Hepatocyte (in vitro differentiated cells): ENCODE measurements around the gene EXOC6. TPM values are rescaled to one million over a fixed set of nuclear protein-coding genes. Genes with fewer than 3 reads are reported as not detected.
A peak's percentile ranks its signal among the peaks of the same experiment; 100 is the strongest.

Source experiments
- DNase-seq: peaks from one replicate; pipeline ENCODE4 v3.0.0-alpha.2; 2016; ENCODE audit warnings: low spot score
- H2AFZ ChIP-seq: fragments of 200-600 bp; sonication (generic); 2 replicates; pipeline ENCODE4 v1.6.0; 2016; ENCODE audit warnings: antibody characterized with exemption, mild to moderate bottlenecking
- H3K27ac ChIP-seq: fragments of 200-600 bp; sonication (generic); 2 replicates; pipeline ENCODE4 v1.5.1; 2016; ENCODE audit warnings: mild to moderate bottlenecking
- H3K27me3 ChIP-seq: fragments of 200-600 bp; sonication (generic); 2 replicates; pipeline ENCODE4 v1.6.1; 2016
- H3K36me3 ChIP-seq: fragments of 200-600 bp; sonication (generic); replicated peaks from 2 replicates; pipeline ENCODE4 v1.5.1; 2016; ENCODE audit warnings: low read depth; ENCODE audit not compliant: insufficient read depth
- H3K4me1 ChIP-seq: fragments of 200-600 bp; sonication (generic); 2 replicates; pipeline ENCODE4 v1.5.1; 2016; ENCODE audit warnings: mild to moderate bottlenecking, moderate library complexity; ENCODE audit not compliant: insufficient read depth
- H3K4me2 ChIP-seq: fragments of 200-600 bp; sonication (generic); 2 replicates; pipeline ENCODE4 v1.6.0; 2016
- H3K4me3 ChIP-seq: fragments of 200-600 bp; sonication (generic); 2 replicates; pipeline ENCODE4 v1.5.1; 2016; ENCODE audit warnings: mild to moderate bottlenecking
- H3K79me2 ChIP-seq: fragments of 200-600 bp; sonication (generic); 2 replicates; pipeline ENCODE4 v1.6.0; 2017; ENCODE audit warnings: mild to moderate bottlenecking
- H3K9me2 ChIP-seq: fragments of 200-600 bp; sonication (generic); replicated peaks from 2 replicates; pipeline ENCODE4 v1.6.0; 2017; ENCODE audit warnings: mild to moderate bottlenecking; ENCODE audit not compliant: insufficient read depth
- H3K9me3 ChIP-seq: fragments of 200-600 bp; sonication (generic); 2 replicates; pipeline ENCODE4 v1.5.1; 2016; ENCODE audit warnings: low read depth, mild to moderate bottlenecking
- H4K20me1 ChIP-seq: fragments of 200-600 bp; sonication (generic); 2 replicates; pipeline ENCODE4 v1.6.0; 2016; ENCODE audit warnings: mild to moderate bottlenecking; ENCODE audit not compliant: insufficient read depth, poor library complexity, severe bottlenecking
- CTCF ChIP-seq: fragments of 200-600 bp; sonication (generic); IDR thresholded peaks from 2 replicates; pipeline ENCODE4 v1.5.1; 2016; ENCODE audit warnings: antibody characterized with exemption, mild to moderate bottlenecking; ENCODE audit not compliant: poor library complexity
- EZH2 ChIP-seq: fragments of 200-600 bp; sonication (generic); IDR thresholded peaks from 2 replicates; pipeline ENCODE4 v1.6.1; 2016; ENCODE audit warnings: antibody characterized with exemption, mild to moderate bottlenecking, borderline replicate concordance
- EZH2phosphoT487 ChIP-seq: fragments of 200-600 bp; sonication (generic); IDR thresholded peaks from one replicate; pipeline ENCODE4 v1.6.1; 2018; ENCODE audit warnings: antibody characterized with exemption, mild to moderate bottlenecking, low read depth, moderate library complexity; ENCODE audit not compliant: unreplicated experiment, severe bottlenecking
- WGBS: methylation state at CpG from one replicate; pipeline ENCODE4 v1.1.6; 2016; ENCODE audit warnings: low lambda C conversion rate; ENCODE audit errors: missing lambda C conversion rate; 5-methylcytosine and 5-hydroxymethylcytosine counted together
- polyA plus RNA-seq: library from polyadenylated mRNA; unstranded; fragments of >200 nt; fragmentation: Nextera tagmentation; extraction: Ambion mirVana; gene quantifications from 2 replicates; pipeline ENCODE4 v1.2.1, GENCODE V29; 2016
- total RNA-seq: library from RNA; depleted of rRNA; stranded (reverse); fragments of >200 nt; gene quantifications from 2 replicates; pipeline ENCODE4 v1.2.3, GENCODE V29; 2014

EXOC6 gene
- total and polyA plus RNA-seq, 2 experiments from 2014 or later, result 5.8 to 11.7 TPM

- no peaks in the 10 kb centered on the region for H3K9me2 ChIP-seq
- H3K79me2 ChIP-seq, result no peaks in the 10 kb centered on the region
- WGBS, result 67% methylated on average over 45 of the region's 45 CpGs
- no peak overlapping the region for H3K4me3 ChIP-seq
- TF ChIP-seq EZH2 (no peak), EZH2phosphoT487 (no peak), CTCF (no peak)
- H3K36me3 ChIP-seq, result no peaks in the 10 kb centered on the region
- no peak overlapping the region for H2AFZ ChIP-seq
- no peak for DNase-seq
- no peaks in the 10 kb centered on the region for H3K4me1 ChIP-seq
- no peaks in the 10 kb centered on the region for H4K20me1 ChIP-seq
- H3K27ac ChIP-seq, result no peak overlapping the region
- peak overlapping the region; percentile 60 for H3K4me2 ChIP-seq
- peaks cover 81% of the 10 kb centered on the region for H3K27me3 ChIP-seq
- no peaks in the 10 kb centered on the region for H3K9me3 ChIP-seq
Observed at GRCh38 chr10:93060887-93061593, 212.7 kb downstream of the EXOC6 start.

- no peak overlapping the region for H2AFZ ChIP-seq
- TF ChIP-seq CTCF (no peak), EZH2phosphoT487 (no peak), EZH2 (no peak)
- no peaks in the 10 kb centered on the region for H3K9me3 ChIP-seq
- no peaks in the 10 kb centered on the region for H3K4me1 ChIP-seq
- 88% methylated on average over 56 of the region's 57 CpGs for WGBS
- H3K79me2 ChIP-seq, result no peaks in the 10 kb centered on the region
- peaks cover 89% of the 10 kb centered on the region for H3K27me3 ChIP-seq
- no peaks in the 10 kb centered on the region for H4K20me1 ChIP-seq
- peak overlapping the region; percentile 70 for H3K4me2 ChIP-seq
- no peak for DNase-seq
- no peaks in the 10 kb centered on the region for H3K9me2 ChIP-seq
- H3K4me3 ChIP-seq, result no peak overlapping the region
- no peak overlapping the region for H3K27ac ChIP-seq
- no peaks in the 10 kb centered on the region for H3K36me3 ChIP-seq
Observed at GRCh38 chr10:93061594-93062513, 213.5 kb downstream of the EXOC6 start.

GRCh38 chr10:93062514-93063143 is 214.3 kb downstream of the EXOC6 start:
- TF ChIP-seq EZH2, result no peak
- peak; percentile 37 for TF ChIP-seq CTCF
- no peak for TF ChIP-seq EZH2phosphoT487
- no peaks in the 10 kb centered on the region for H3K4me1 ChIP-seq
- H3K79me2 ChIP-seq, result no peaks in the 10 kb centered on the region
- 36% methylated on average over 56 of the region's 68 CpGs for WGBS
- H2AFZ ChIP-seq, result no peak overlapping the region
- peaks cover 91% of the 10 kb centered on the region for H3K27me3 ChIP-seq
- no peaks in the 10 kb centered on the region for H3K36me3 ChIP-seq
- H3K9me2 ChIP-seq, result no peaks in the 10 kb centered on the region
- peak; percentile 63 for DNase-seq
- no peak overlapping the region for H3K4me3 ChIP-seq
- peak overlapping the region; percentile 70 for H3K4me2 ChIP-seq
- H4K20me1 ChIP-seq, result no peaks in the 10 kb centered on the region
- no peak overlapping the region for H3K27ac ChIP-seq
- H3K9me3 ChIP-seq, result no peaks in the 10 kb centered on the region
